Skeletal muscle tissue (tissue), 4 donors: Measurements from ENCODE around the gene HOXB4. TPM values are rescaled to one million over a fixed set of nuclear protein-coding genes. Genes with fewer than 3 reads are reported as not detected.

Experiments
- H3K27ac ChIP-seq: one replicate; pipeline ENCODE4 v1.7.0; 2013; ENCODE audit warnings: mild to moderate bottlenecking, low read depth, low read length, inconsistent platforms
- H3K27me3 ChIP-seq, 3 donors: one replicate each; pipeline ENCODE4 v1.7.0; 2013; ENCODE audit warnings: low read length in 3 of 3; ENCODE audit not compliant: control insufficient read depth in 3 of 3, insufficient read depth in 3 of 3
- H3K36me3 ChIP-seq, 3 donors: one replicate each; pipeline ENCODE4 v1.7.0; 2013; ENCODE audit warnings: low read length in 3 of 3; ENCODE audit not compliant: control insufficient read depth in 3 of 3, insufficient read depth in 3 of 3
- H3K4me1 ChIP-seq, 3 donors: one replicate each; pipeline ENCODE4 v1.7.0; 2013; ENCODE audit warnings: low read length in 3 of 3, mild to moderate bottlenecking in 3 of 3; ENCODE audit not compliant: control insufficient read depth in 3 of 3, insufficient read depth in 3 of 3
- H3K4me3 ChIP-seq, 3 donors: one replicate each; pipeline ENCODE4 v1.7.0; 2013; ENCODE audit warnings: low read length in 3 of 3
- H3K9ac ChIP-seq, 3 donors: one replicate each; pipeline ENCODE4 v1.7.0; 2013; ENCODE audit warnings: low read length in 3 of 3, mild to moderate bottlenecking in 3 of 3, moderate library complexity in 2 of 3, low read depth in 1 of 3
- H3K9me3 ChIP-seq, 3 donors: one replicate each; pipeline ENCODE4 v1.7.0; 2013; ENCODE audit warnings: low read length in 3 of 3; ENCODE audit not compliant: control insufficient read depth in 3 of 3
- total RNA-seq: library from RNA; depleted of rRNA; stranded (reverse); fragments of >200 nt; gene quantifications from one replicate; pipeline ENCODE4 v1.2.3, GENCODE V29; 2014
- donor health status: Osteomylitis.

HOXB4 gene
- total RNA-seq, 1 donor from 2014 or later, result 1.0 TPM

- H3K27me3 ChIP-seq, result peaks cover 3 to 82% (median 61%) of the 10 kb centered on the region in 3 donors
- H3K9me3 ChIP-seq, result no peaks in the 10 kb centered on the region
- peaks cover 0 to 6% (median 0%) of the 10 kb centered on the region in 3 donors for H3K36me3 ChIP-seq
- peaks cover 0 to 11% (median 3%) of the 10 kb centered on the region in 3 donors for H3K4me1 ChIP-seq
- peak overlapping the region in 1 of 3 donors; percentile 74 for H3K9ac ChIP-seq
- H3K4me3 ChIP-seq, result peak overlapping the region in 1 of 3 donors; percentile 64
- no peak overlapping the region for H3K27ac ChIP-seq
Observed at GRCh38 chr17:48554412-48555257, 23.5 kb downstream of the HOXB4 start.

- peaks cover 0 to 3% (median 0%) of the 10 kb centered on the region in 3 donors for H3K36me3 ChIP-seq
- H3K4me1 ChIP-seq, result peaks cover 0 to 11% (median 3%) of the 10 kb centered on the region in 3 donors
- H3K9ac ChIP-seq, result no peak overlapping the region
- peaks cover 3 to 79% (median 56%) of the 10 kb centered on the region in 3 donors for H3K27me3 ChIP-seq
- H3K27ac ChIP-seq, result no peak overlapping the region
- no peak overlapping the region for H3K4me3 ChIP-seq
- no peaks in the 10 kb centered on the region for H3K9me3 ChIP-seq
Observed at GRCh38 chr17:48553826-48554225, 24.3 kb downstream of the HOXB4 start.

DNA sequence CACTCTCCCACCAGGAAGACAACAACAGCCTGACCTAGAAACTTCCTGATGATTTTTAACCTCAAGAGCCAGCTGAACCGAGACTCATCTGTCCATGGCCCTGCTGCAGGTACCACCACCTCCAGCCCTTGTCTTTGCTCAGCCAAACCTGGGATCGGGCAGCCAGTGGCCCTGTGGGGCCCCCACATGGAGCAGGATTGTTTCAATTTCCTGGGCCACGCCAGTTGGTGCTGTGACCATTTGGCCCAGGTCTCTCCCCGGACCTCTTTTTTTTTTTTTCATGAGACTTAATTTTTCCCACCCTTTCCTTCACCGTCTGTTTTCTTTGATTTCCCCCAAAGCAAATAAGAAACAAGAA, 25.0 kb downstream of the HOXB4 start:
- H3K27ac ChIP-seq, result no peak overlapping the region
- H3K27me3 ChIP-seq, result peaks cover 3 to 77% (median 53%) of the 10 kb centered on the region in 3 donors
- H3K36me3 ChIP-seq, result peaks cover 0 to 3% (median 0%) of the 10 kb centered on the region in 3 donors
- no peak overlapping the region for H3K9ac ChIP-seq
- peaks cover 0 to 13% (median 3%) of the 10 kb centered on the region in 3 donors for H3K4me1 ChIP-seq
- H3K4me3 ChIP-seq, result no peak overlapping the region
- H3K9me3 ChIP-seq, result no peaks in the 10 kb centered on the region

DNA sequence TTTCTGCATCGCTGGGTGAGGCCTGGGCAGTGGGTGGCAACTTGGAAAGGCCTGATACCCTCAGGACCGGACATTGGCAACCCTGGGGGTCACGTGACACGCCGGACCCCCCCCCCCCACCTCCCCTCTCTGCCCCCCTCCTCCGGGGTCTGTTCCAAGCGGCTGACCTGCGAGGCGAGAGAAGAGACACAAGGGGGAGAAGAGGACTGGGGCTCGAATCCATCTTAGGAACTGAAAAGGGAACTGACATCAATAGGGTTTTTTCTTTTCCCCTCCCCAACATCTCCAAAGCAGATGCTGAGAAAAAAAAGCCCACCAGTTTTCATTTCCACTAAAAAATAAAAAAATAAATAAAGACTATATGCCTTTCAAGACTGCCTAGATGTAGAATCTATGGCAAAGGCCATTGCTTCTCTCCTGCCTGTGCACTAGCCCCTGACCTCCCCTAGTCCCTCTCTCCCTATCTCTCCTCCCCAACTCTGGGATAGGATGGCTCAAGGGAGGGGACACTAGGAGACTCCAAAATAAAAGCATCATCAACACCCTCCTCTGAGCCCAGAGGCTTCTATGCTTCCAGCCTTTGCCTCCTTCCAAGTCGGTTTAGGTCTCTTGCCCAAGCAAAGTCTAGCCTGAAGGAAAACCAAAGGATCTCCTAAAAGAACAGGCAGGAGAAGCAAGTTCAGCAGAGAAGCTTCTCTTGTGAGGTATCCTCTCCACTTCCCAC, 25.5 kb downstream of the HOXB4 start:
- Histone ChIP-seq H3K27me3 (peaks cover 3 to 76% (median 57%) of the 10 kb centered on the region in 3 donors), H3K9me3 (no peaks in the 10 kb centered on the region), H3K9ac (no peak overlapping the region), H3K36me3 (peaks cover 0 to 3% (median 0%) of the 10 kb centered on the region in 3 donors), H3K27ac (no peak overlapping the region), H3K4me1 (peaks cover 0 to 15% (median 3%) of the 10 kb centered on the region in 3 donors), H3K4me3 (no peak overlapping the region)

DNA sequence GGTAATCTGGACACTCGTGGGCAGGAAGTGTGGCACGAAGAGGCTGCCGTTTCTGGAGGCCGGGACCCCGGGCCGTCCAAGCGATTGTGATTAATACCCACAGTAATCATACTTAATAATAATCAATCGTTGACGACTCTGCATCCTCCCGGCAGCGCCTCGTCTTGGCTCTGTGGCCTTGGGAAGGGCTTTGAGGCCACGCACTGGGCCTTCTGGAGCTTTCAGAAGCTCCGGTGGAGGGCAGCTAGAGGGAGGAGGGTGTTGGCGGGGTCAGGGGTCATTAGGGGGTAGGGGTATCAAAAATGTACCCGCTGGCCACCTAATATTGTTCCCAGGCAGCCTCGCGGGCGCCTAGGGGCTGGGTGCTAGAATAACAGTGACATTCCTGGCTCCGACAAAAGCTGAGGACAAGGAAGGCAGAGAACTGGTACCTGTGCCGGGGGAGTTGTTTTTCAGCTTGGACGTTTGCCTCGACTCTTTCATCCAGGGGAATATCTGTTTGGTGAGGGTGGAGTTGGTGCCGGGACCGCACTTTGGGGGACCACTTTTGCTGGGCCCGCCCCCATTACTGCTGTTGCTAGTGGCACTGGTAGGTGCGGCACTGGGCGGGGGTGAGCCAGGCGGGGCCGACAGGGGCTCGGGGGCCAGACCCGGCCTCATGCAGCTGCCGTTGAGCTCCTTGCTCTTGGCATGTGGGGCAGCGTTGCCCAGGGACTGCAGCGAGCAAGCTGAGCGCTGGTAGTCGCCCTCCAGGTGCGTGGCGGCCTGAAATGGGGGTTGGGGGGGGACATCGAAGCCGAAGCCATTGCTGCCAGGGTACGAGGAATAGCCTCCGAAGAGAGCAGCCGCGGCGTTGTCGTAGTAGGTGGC, 26.3 kb downstream of the HOXB4 start:
- Histone ChIP-seq H3K9me3 (no peaks in the 10 kb centered on the region), H3K36me3 (peaks cover 0 to 3% (median 0%) of the 10 kb centered on the region in 3 donors), H3K4me1 (peaks cover 0 to 15% (median 3%) of the 10 kb centered on the region in 3 donors), H3K27ac (no peak overlapping the region), H3K4me3 (no peak overlapping the region), H3K27me3 (peaks cover 3 to 76% (median 58%) of the 10 kb centered on the region in 3 donors), H3K9ac (no peak overlapping the region)

DNA sequence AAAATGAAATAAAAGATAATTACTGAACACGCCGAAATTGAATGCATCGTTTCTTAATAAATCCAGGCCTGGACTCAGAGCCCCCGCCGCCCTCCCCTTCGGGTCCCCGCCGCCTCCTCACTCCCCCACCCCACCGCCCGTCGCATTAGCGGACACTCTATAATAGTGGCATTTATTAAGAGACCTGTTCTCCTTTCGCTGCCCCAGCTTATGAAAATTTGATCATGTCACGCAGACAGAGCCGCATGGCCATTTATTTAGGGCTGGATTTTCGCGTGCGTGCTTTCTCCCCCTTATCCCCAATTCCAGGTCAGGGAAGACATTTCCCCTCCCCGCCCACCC, 27.0 kb downstream of the HOXB4 start:
- peaks cover 3 to 79% (median 58%) of the 10 kb centered on the region in 3 donors for H3K27me3 ChIP-seq
- H3K9me3 ChIP-seq, result no peaks in the 10 kb centered on the region
- H3K9ac ChIP-seq, result no peak overlapping the region
- H3K4me1 ChIP-seq, result peaks cover 0 to 19% (median 3%) of the 10 kb centered on the region in 3 donors
- peaks cover 0 to 3% (median 0%) of the 10 kb centered on the region in 3 donors for H3K36me3 ChIP-seq
- no peak overlapping the region for H3K4me3 ChIP-seq
- no peak overlapping the region for H3K27ac ChIP-seq

DNA sequence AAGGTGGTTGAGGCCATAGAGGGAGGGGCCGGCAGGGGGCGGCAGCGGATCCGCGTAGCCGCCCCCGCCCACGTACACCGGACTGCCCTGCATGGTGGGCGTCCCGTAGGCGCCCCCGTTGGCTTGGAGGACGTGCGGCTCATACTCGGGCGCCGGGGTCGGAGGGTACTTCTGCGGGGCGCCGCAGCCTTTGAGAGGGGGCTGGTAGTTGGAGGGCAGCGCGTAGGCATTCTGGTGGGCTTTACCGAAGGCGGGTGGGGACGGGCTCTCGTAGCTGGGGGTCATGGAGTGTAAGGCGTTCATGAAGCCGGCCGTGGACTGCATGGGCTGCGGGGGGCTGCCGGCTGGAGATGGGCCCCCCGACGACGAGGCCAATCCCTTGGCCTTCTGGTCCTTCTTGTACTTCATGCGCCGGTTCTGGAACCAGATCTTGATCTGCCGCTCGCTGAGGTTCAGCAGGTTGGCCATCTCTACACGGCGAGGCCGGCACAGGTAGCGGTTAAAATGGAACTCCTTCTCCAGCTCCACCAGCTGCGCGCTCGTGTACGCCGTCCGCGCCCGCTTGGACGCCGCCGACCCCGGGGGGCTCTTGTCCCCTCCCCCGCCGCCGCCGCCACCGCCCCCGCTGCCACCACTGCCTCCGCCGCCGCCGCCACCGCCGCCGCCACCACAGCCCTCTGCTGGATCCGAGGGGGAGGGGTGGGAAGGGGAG, 27.5 kb downstream of the HOXB4 start:
- no peak overlapping the region for H3K4me3 ChIP-seq
- H3K27ac ChIP-seq, result no peak overlapping the region
- peaks cover 0 to 23% (median 3%) of the 10 kb centered on the region in 3 donors for H3K4me1 ChIP-seq
- peaks cover 0 to 3% (median 0%) of the 10 kb centered on the region in 3 donors for H3K36me3 ChIP-seq
- no peak overlapping the region for H3K9ac ChIP-seq
- no peaks in the 10 kb centered on the region for H3K9me3 ChIP-seq
- peaks cover 3 to 78% (median 58%) of the 10 kb centered on the region in 3 donors for H3K27me3 ChIP-seq

- Histone ChIP-seq H3K4me3 (no peak overlapping the region), H3K9me3 (no peaks in the 10 kb centered on the region), H3K36me3 (peaks cover 0 to 3% (median 0%) of the 10 kb centered on the region in 3 donors), H3K27ac (no peak overlapping the region), H3K4me1 (peaks cover 0 to 29% (median 3%) of the 10 kb centered on the region in 3 donors), H3K27me3 (peaks cover 3 to 84% (median 61%) of the 10 kb centered on the region in 3 donors), H3K9ac (no peak overlapping the region)
Observed at GRCh38 chr17:48549914-48550501, 28.1 kb downstream of the HOXB4 start.

- Histone ChIP-seq H3K36me3 (peaks cover 0 to 3% (median 0%) of the 10 kb centered on the region in 3 donors), H3K27ac (no peak overlapping the region), H3K4me1 (peaks cover 0 to 26% (median 0%) of the 10 kb centered on the region in 3 donors), H3K4me3 (no peak overlapping the region), H3K27me3 (peaks cover under 1 to 78% (median 54%) of the 10 kb centered on the region in 3 donors), H3K9me3 (no peaks in the 10 kb centered on the region), H3K9ac (no peak overlapping the region)
Observed at GRCh38 chr17:48549281-48549630, 28.9 kb downstream of the HOXB4 start.
